ENCODE data around the gene MAGI2. TPM values are rescaled to one million over a fixed set of nuclear protein-coding genes. Genes with fewer than 3 reads are reported as not detected.

The MAGI2 gene
- total and polyA plus RNA-seq, 2 of the 13 experiments (the other 11 are each of a cell fraction or from before 2014, with no cell fraction given): 1.5 to 3.8 TPM

- no peak overlapping the region for H3K27ac ChIP-seq (ENCODE audit: extremely low read length, insufficient read depth, low read length)
- WGBS (ENCODE audit: low lambda C conversion rate): 30% methylated on average over 3 of the region's 3 CpGs
- H3K4me3 ChIP-seq (replicated peaks in 1 of 3; ENCODE audit: insufficient read depth in 1 of 3, low read depth in 2 of 3, low read length in 3 of 3): no peak overlapping the region
- no peaks in the 10 kb centered on the region for H3K4me1 ChIP-seq (ENCODE audit: insufficient read depth, low read length)
- ChIA-PET CTCF (ENCODE audit: low intra/inter-chr PET ratio, low total read pairs) (no interaction called here), POLR2A (no interaction called here)
- FAIRE-seq (no peak), DNase-seq (ENCODE audit: low spot score) (no peak), ATAC-seq (no peak)
- BruUV-seq (replicated peaks): no TSS peak
- TF ChIP-seq ZNF556 (CRISPR knock-in tag; IDR thresholded peaks at IDR 0.05; ENCODE audit: borderline replicate concordance) (no peak), HIVEP1 (CRISPR knock-in tag; IDR thresholded peaks at IDR 0.05) (no peak), ZNF468 (CRISPR knock-in tag; IDR thresholded peaks at IDR 0.05) (no peak), CENPX (CRISPR knock-in tag; IDR thresholded peaks at IDR 0.05) (no peak)
- no peak overlapping the region for H2AFZ ChIP-seq (ENCODE audit: low read length)
- H3K9me3 ChIP-seq (ENCODE audit: low read length): no peaks in the 10 kb centered on the region
- no peaks in the 10 kb centered on the region for H4K20me1 ChIP-seq (ENCODE audit: insufficient read depth, low read length)
- intact Hi-C loops (cut with micrococcal nuclease; ENCODE audit: unreplicated experiment): no loop called here
- H3K27me3 ChIP-seq (ENCODE audit: control insufficient read depth in 1 of 2, insufficient read depth in 2 of 2, low read length in 2 of 2): no peaks in the 10 kb centered on the region
- no peak overlapping the region for H3K4me2 ChIP-seq (ENCODE audit: low read depth, low read length)
- in situ Hi-C loops (cut with HindIII; ENCODE audit: extremely low pct_ligation_motif_present, low pct_unique_long_range_greater_than_20kb): no loop called here
- H3K79me2 ChIP-seq (ENCODE audit: insufficient read depth, low read length): no peaks in the 10 kb centered on the region
- H3K9ac ChIP-seq (ENCODE audit: insufficient read depth, low read depth, low read length): no peak overlapping the region
- H3K36me3 ChIP-seq (replicated peaks in 1 of 2; ENCODE audit: control insufficient read depth in 1 of 2, insufficient read depth in 2 of 2, low read length in 2 of 2): no peaks in the 10 kb centered on the region
Measured at GRCh38 chr7:78862411-78862900, 591.0 kb downstream of the MAGI2 start.

- Histone ChIP-seq H3K4me3 (replicated peaks in 1 of 3; ENCODE audit: insufficient read depth in 1 of 3, low read depth in 2 of 3, low read length in 3 of 3) (no peak overlapping the region), H3K9me3 (ENCODE audit: low read length) (no peaks in the 10 kb centered on the region), H3K36me3 (replicated peaks in 1 of 2; ENCODE audit: control insufficient read depth in 1 of 2, insufficient read depth in 2 of 2, low read length in 2 of 2) (no peaks in the 10 kb centered on the region), H3K4me1 (ENCODE audit: insufficient read depth, low read length) (peaks cover 11% of the 10 kb centered on the region), H3K27me3 (ENCODE audit: control insufficient read depth in 1 of 2, insufficient read depth in 2 of 2, low read length in 2 of 2) (no peaks in the 10 kb centered on the region), H4K20me1 (ENCODE audit: insufficient read depth, low read length) (no peaks in the 10 kb centered on the region), H3K79me2 (ENCODE audit: insufficient read depth, low read length) (no peaks in the 10 kb centered on the region), H2AFZ (ENCODE audit: low read length) (no peak overlapping the region), H3K4me2 (ENCODE audit: low read depth, low read length) (no peak overlapping the region), H3K27ac (ENCODE audit: extremely low read length, insufficient read depth, low read length) (no peak overlapping the region), H3K9ac (ENCODE audit: insufficient read depth, low read depth, low read length) (no peak overlapping the region)
- TF ChIP-seq E2F2 (CRISPR knock-in tag; IDR thresholded peaks at IDR 0.05; ENCODE audit: borderline replicate concordance): no peak
- FAIRE-seq: no peak
- 51% methylated on average over 6 of the region's 6 CpGs for WGBS (ENCODE audit: low lambda C conversion rate)
- in situ Hi-C loops (cut with HindIII; ENCODE audit: extremely low pct_ligation_motif_present, low pct_unique_long_range_greater_than_20kb): no loop called here
- ChIA-PET CTCF (ENCODE audit: low intra/inter-chr PET ratio, low total read pairs) (no interaction called here), POLR2A (no interaction called here)
- no peak for ATAC-seq
- no peak for DNase-seq (ENCODE audit: low spot score)
- intact Hi-C loops (cut with micrococcal nuclease; ENCODE audit: unreplicated experiment): no loop called here
- no TSS peak for BruUV-seq (replicated peaks)
Measured at GRCh38 chr7:78852951-78853350, 600.5 kb downstream of the MAGI2 start.
